CD4-positive, alpha-beta T cell treated with Interleukin-17A for 1 hour (primary cell): ENCODE results near the gene REG3A.

ENCODE experiments used
- DNase-seq: peaks from one replicate; pipeline ENCODE4 v3.0.0-alpha.2; 2020

REG3A gene

DNA sequence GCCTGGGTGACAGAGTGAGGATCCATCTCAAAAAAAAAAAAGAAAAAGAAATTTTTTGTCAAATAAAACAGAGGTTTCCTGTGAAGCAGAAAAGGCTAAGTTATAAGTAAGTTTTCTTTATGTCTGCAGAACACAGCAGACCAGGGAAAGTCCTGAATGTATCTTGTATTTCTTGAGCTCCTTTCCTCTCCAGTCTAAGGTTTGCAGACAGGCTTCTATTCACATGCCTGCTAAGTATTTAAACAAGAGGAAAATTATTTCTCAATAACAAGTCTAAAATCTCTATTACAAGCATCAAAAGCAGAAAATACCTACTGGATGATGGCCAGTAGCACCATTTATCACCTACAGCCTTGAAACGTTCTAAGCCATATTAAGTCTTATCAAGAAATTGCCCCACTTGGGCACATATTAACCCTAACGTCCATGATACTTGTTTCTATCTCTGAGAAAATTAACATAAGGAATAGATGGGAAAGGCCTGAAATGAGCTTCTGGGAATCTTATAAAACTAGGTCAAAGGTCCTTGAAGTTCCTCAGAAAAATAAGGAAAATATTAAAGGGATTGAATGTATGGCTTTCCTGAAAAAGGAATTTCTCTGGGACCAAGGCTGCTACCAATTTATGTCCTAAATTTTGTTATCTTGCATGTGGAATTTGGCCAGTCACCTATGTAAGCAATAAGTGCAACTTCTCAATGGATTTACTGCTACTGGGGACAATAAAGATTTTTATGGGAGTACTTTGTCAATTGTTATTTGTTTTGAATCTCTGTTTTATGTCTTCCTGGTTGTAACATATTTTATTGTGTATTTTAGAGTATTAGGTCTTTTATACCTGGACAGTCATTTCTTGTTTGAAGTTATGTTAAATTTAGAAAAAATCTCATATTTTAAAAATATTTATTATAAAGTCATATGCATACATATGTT is 42.3 kb downstream of the REG3A start:
- no peak for DNase-seq

GRCh38 chr2:79114797-79115494 is 44.6 kb downstream of the REG3A start:
- no peak for DNase-seq

GRCh38 chr2:79112269-79112668 is 47.3 kb downstream of the REG3A start:
- no peak for DNase-seq
